ENCODE results near the gene PPP4C.

PPP4C gene

GRCh38 chr16:30051518-30051917 is 24.3 kb upstream of the PPP4C start:
- no peak for TF ChIP-seq CTCF (IDR thresholded peaks at IDR 0.05)

- no peak for TF ChIP-seq CTCF (IDR thresholded peaks at IDR 0.05)
Measured at GRCh38 chr16:30052671-30053372, 23.0 kb upstream of the PPP4C start.

- no peak for TF ChIP-seq CTCF (IDR thresholded peaks at IDR 0.05)
Measured at GRCh38 chr16:30053376-30054015, 22.3 kb upstream of the PPP4C start.

- no peak for TF ChIP-seq CTCF (IDR thresholded peaks at IDR 0.05)
Measured at GRCh38 chr16:30054451-30054850, 21.3 kb upstream of the PPP4C start.

- TF ChIP-seq CTCF (IDR thresholded peaks at IDR 0.05) = peak; percentile 41; the same call in 1 of the 2 replicates
Measured at GRCh38 chr16:30054959-30055553, 20.7 kb upstream of the PPP4C start.

GRCh38 chr16:30060346-30060745 is 15.4 kb upstream of the PPP4C start:
- TF ChIP-seq CTCF (IDR thresholded peaks at IDR 0.05) = no peak

GRCh38 chr16:30060836-30061554 is 14.8 kb upstream of the PPP4C start:
- TF ChIP-seq CTCF (IDR thresholded peaks at IDR 0.05) = no peak
